SK-MEL-5 (cell line): Measurements from ENCODE around the gene TXNRD3. TPM values are rescaled to one million over a fixed set of nuclear protein-coding genes. Genes with fewer than 3 reads are reported as not detected.

ENCODE experiments used
- DNase-seq: peaks from one replicate; pipeline ENCODE4 v3.0.0-alpha.2; 2016; ENCODE audit warnings: low read depth, low spot score
- in situ Hi-C: cut with HindIII; loops from 2 replicates; pipeline ENCODE4 v1.10.0; 2016; ENCODE audit warnings: low sequenced_read_pairs, high pct_unique_total_duplicates, low pct_unique_long_range_greater_than_20kb
- polyA plus RNA-seq, 2 experiments: library from polyadenylated mRNA; depleted of rRNA; stranded (reverse); fragments of >200 nt; gene quantifications; 2 replicates each; pipeline ENCODE4 v1.2.3, GENCODE V29; 2015
- total RNA-seq: library from RNA; depleted of rRNA; stranded (reverse); fragments of >200 nt; shearing (Covaris generic); gene quantifications from 2 replicates; pipeline ENCODE4 v1.2.3, GENCODE V29; 2014; rRNA removed

The TXNRD3 gene
- 9.4 and 10.7 TPM in 2 replicates for total RNA-seq
- polyA plus RNA-seq (2015; cell fraction: cytosol; rRNA removed) = 7.4 and 8.3 TPM in 2 replicates
- 32.1 and 35.8 TPM in 2 replicates for polyA plus RNA-seq (2015; cell fraction: nucleus; rRNA removed)

DNA sequence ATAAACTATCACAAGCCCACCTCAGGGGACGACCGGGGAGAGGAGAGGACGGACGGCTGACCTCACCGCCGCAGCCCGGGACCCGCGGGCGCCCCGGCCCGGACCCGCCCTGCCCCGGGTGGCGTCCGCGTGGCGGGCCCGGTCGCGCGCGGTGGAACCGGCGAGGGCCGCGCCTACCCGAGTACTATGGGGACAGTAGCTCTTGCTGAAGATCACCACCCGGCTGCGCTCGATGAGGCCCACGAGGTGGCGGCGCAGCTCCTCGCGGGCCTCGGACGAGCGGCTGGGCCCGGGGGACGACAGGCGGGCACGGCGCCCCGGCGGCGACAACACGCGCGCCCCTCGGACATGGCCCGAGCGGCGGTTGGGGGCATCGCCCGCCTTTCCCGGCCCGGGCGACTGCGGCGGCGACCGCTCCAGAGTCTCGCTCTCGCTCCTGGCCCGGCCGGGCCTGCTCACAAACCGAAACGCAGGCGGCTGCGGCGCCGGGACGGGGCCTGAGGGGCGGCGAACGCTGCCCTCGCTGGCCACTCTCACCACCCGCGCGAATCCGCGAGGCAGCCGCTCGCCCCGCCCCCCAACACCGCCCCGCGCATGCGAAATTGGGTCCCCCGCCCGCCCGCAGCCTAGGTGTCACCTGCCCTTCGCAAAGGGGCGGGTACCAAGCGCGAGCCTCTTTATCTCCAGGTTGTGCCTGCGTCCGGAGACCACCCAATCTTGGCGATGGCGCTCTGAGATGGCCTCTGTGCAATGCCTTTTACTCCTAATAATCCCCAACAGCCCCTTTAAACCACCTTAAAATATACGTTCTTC, at the start of gene TXNRD3:
Gene TXNRD3 (minus strand): TSS at position 554 of the 813 bp plus-strand sequence.
- peak; percentile 82 for DNase-seq
- in situ Hi-C loops = no loop called here

DNA sequence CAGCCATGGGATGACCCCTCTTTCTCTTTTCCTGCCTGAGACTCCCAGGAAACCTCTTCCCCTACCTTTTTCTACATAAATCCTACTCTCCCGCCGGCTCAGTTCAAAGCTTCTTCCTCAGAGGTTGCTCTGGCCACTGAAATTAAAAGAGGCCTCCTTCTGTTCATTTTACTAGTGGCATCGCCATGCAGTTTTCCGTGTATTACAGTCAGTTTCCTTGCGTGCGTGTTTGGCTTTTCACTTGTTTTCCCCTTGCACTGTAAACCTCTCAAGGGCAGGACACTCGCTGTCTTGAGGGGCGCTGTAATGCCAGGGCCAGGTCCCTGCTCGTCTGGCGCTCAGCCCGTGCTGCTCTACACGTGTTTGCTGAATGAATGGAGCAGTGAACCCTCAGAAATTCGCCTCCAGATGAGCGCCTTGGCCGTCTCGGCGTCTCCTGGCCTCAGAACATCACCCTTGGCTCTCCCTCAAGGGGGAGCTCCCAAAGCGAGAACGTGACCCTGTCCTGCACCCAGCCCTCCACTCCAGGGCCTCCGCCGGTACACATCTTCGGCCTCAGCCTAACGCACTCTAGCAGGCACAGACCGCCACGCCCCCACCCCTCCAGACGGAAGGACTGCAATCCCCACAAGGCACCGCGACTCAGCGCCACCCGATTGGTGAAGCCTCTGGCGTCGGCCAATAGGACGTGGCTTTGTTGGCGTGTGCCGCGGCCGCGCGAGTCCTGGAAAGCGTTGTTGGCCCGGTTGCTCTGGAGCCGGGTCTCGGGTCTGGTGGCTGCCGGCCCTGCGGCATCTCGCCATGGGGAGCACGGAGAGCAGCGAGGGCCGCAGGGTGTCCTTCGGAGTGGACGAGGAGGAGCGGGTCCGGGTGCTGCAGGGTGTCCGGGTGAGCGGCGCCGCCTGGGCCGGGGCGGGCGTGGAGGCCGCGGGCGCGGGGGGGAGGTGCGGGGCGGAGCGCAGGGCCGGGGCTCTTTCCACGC, 48.9 kb upstream of the TXNRD3 start, which contains the start of gene CHCHD6:
Gene CHCHD6 (plus strand): TSS at position 729 of the 982 bp plus-strand sequence. CDS start 73 bp downstream, at position 802.
- in situ Hi-C loops = no loop called here
- peak; percentile 97 for DNase-seq

DNA sequence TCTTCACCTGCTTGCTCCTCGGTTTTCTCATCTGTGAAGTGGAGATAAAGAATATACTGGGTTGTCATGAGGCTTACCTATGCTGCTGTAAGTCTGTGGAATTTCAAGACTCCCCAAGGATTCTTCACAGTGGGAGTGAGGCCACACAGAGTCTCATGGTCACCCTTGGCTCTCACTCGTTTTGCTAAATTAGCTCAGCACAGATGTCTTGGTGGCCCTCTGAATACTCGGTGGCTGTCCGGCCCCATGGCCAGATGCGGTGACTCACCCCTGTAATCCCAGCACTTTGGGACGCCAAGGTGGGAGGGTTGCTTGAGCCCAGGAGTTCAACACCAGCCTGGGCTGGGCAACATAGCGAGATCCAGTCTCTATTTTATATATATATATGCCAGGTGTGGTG, 44.1 kb upstream of the TXNRD3 start:
- no peak for DNase-seq
- in situ Hi-C loops = no loop called here

DNA sequence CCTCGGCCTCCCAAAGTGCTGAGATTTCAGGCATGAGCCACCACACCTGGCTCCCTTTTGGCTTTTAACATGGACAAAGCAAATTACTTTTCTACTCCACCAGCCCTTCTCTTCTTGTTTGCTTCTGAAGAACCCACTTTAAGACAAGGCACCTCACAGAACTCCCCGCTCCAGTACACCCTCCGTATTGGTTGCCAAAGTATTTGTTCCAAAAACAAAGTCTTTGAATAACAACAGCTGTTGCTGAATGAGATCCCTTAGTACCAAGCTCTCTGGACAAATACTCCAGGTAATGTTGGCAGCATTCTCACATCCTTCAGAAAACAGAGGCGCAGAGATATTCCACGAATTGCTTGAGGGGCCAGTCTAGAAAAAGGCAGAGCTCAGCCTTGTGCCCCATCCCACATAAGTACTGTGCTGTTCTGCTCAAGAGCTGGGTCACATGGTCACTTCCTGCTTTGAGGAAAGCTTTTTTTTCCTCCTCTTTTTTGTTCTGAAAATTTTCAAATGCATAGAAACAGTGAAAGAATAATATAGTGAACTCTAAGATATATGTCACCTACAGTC, 41.9 kb upstream of the TXNRD3 start:
- in situ Hi-C loops = no loop called here

DNA sequence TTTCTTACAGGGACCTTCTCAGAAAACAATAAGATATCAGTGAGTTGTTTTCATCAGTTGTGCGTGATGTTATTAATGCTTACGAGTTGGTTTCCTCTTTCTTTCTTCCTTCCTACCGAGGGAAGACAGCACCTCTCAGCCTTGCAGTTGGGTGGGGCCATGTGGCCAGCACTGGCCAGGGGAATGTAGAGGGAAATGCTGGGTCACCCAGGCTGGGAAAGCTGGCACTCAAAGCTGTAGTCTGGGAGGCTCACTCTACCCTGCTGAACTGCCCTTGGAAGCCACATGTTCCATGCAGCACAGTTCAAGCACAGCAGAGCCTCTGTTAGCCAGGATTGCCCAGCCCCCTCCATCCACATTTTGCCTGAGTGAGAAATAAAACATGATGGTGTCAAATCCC, 39.0 kb upstream of the TXNRD3 start:
- DNase-seq = no peak

More for the DNA sequence above, 41.9 kb upstream of the TXNRD3 start:
- no peak for DNase-seq

DNA sequence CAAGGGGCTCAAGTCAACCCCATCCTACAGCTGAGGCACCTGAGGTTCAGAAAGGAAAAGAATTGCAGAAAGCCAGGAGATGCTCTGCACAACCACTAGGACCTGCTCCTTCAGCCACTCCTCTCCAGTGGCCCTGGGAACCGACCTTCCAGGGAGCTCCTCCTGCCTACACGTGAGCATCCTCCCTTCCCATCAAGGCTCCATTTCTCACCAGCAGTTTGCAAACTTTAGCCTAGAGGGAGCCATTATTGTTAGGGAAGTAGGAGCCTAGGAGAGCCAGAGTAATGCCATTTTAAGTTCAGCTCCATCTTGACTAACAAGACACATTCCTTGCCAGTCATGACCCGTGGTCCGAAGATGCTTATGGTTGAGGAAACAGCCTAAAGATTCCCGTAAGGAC, 37.9 kb upstream of the TXNRD3 start:
- DNase-seq = peak; percentile 9
- in situ Hi-C loops = no loop called here

More for the DNA sequence above, 39.0 kb upstream of the TXNRD3 start:
- in situ Hi-C loops = no loop called here

DNA sequence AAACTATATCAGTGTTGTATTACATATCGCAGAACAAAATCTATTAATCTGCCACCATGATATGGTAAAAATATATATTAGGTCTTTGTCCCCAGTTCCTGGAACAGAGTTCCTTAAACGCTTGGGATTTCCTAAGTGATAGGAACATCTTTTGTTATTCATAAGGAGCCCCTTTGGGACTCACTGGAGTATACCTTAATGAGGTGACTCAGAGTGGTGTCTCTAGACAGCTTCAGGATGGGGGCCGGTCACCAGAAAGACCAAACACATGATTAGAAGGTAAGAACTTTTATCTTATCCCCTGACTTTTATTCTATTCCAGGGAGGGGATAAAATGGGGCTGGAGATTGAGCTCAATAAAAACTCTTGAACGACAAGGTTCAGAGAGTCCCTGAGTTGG, 36.8 kb upstream of the TXNRD3 start:
- in situ Hi-C loops = no loop called here
- DNase-seq = no peak

DNA sequence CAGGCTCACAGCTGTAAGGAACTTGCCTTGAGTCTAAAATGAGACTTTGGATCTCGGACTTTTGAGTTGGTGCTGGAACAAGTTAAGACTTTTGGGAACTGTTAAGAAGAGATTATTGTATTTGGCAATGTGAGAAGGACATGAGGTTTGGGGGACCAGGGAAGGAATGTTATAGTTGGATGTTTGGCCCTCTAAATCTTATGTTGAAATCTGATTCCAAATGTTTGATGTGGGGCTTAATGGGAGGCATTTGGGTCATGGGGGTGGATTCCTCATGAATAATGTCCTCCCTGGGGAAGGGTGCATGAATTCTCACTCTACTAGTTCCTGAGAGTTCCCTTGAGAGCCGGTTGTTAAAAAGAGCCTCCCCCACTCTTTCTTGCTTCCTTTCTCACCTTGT, 30.6 kb upstream of the TXNRD3 start:
- in situ Hi-C loops = no loop called here
- DNase-seq = no peak

DNA sequence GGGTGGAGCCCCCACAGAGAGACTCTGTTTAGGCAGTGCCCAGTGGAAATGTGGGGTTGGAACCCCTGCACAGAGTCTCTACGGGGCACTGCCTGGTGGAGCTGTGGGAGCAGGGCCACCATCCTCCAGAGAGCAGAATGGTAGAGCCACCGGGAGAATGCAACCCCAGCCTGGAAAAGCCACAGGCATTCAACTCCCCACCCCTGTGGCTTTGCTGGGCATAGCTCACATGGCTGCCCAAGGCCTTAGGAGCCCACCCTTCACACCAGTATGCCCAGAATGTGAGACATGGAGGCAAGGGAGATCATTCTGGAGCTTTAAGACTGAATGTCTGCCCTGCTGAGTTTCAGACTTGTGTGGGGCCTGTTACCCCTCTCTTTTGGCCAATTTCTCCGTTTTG, 30.1 kb upstream of the TXNRD3 start:
- in situ Hi-C loops = no loop called here
- no peak for DNase-seq

DNA sequence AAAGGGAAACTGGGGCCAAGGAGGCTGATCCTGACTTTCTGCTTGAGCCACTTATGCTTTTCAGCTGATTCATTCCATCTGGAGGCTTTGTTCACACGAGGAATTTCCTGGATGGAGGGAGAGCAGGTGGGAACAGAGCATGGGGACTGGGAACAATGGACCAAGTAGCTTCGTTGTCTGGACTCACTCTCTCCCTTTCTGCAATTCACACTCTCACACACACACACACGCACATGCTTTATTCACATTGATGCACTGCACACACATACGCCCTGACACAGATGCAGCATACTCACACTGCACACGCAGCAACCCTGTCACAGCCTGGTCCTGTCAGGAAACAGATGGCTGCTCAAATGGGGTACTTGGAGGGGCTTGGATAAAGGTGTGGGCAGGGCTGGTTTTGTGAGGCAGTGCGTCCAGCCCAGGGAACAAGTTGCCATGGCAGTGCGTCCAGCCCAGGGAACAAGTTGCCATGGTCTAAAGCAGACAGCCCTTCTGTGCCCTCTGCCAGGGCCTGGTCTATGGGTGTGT, 29.4 kb upstream of the TXNRD3 start:
- DNase-seq = no peak
- in situ Hi-C loops = no loop called here

DNA sequence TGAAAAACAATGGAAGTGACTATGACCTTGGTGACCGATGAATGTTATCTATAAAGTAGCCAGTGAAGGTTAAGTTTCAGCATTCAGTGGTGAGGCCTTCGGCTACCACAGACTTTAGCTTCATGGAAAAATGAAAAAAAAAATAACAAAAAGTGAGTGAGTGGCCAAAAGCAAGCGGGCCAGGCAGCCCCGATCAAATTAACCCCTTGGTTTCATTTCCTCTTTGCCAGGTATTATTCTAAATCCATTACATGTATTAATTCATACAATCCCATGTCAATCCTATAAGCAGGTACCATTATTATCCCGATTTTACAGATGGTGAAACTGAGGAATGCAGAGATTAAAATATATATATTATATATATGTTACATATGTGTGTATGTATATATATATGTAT, 28.1 kb upstream of the TXNRD3 start:
- in situ Hi-C loops = no loop called here

DNA sequence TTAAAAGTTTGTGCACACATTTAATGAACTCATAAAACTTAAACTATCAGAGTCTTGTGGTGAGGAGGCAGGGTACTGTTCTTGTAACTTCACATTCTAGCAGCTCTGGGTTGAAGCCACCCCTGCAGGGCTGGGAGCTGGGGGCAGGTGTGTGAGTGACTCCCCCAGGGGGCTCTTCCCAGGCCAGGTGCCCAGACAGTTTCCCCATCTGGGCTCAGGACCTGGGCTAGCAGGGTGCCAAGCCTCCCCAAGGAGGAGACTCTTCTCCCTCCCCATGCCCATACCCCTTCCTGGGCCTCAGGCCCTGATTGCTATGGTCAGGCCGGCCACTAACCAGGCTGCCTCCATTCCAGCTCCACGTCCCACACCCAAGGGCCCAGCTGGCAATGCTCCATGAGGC, 27.1 kb upstream of the TXNRD3 start:
- DNase-seq = no peak
- in situ Hi-C loops = no loop called here

More for the DNA sequence above, 28.1 kb upstream of the TXNRD3 start:
- no peak for DNase-seq

DNA sequence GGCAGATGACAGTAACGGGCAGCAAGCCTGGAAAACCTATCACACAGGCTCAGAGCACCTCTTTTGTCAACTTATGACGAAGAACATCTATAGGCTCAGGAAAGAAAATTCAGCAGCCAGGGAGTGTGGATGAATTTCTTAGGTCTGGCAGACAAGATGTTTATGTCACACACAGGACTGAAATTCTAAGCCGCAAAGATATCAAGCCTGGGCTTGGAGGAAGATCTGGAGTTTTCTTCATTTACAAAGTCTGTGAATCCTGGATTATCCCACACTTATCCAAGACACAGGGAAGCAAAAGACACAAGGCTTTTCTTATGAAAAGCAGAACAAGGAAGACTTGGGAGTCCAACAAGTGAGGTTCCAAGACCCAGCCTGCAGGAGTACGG, 25.7 kb upstream of the TXNRD3 start:
- in situ Hi-C loops = no loop called here
- DNase-seq = no peak

DNA sequence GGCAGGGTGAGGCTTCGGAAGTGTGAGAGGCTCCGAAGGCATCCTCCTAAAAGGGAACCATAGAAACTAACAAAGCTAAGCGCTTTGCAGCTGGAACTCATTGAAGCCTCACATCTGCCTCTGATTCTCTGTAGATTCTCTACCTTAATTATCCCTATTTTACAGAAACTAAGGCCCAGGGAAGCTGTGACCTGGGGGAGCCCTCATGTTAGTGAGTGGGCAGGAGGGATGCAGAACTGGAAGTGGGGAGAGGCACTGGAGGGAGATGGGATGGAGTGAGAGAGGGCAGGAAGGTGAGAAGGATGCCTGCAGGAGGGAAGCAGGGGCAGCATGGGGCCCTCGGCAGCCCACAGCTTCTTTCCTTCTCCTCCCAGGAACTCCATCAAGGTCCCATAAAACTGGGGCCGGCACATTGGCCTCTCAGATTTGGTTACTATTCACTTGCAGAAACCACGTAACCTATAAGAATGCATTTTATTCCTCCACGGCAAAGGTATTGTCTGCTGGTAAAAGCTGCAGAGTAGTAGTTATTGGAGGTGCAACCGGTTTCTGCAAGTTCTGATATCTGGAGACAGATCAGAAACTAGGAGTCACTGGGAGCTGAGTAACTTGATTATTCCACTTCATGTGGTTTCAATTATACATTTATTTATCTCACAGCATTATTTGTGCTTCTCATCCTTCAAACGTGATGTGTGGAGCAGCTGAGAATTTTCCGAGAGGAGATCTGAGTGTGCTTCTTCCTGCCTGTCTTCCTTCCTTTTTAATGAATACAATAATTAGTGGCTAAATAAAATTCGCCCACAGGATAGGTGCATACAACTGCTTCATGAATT, 25.1 kb upstream of the TXNRD3 start:
- DNase-seq = no peak
- in situ Hi-C loops = no loop called here

DNA sequence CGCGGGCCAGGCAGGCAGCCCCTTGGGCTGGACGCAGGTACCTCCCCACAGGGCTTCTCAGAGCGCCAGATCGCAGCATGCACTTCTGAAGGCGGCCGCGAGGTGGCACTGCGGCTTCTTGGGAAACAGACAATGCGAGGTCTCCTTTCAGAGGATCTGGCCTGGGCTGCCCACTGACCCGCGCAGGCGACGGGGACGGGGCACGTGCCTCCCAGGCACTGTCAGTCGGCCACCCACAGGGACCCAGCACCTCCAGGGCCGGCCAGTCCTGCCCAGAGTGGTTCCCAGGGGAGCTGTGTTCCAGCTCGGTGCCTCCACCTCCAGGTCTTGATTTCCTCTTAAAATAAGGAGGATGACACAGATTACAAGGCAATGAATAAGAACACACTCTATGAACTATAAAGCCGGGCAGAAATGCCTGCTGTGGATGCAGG, 24.4 kb upstream of the TXNRD3 start:
- in situ Hi-C loops = no loop called here
- DNase-seq = peak; percentile 79

DNA sequence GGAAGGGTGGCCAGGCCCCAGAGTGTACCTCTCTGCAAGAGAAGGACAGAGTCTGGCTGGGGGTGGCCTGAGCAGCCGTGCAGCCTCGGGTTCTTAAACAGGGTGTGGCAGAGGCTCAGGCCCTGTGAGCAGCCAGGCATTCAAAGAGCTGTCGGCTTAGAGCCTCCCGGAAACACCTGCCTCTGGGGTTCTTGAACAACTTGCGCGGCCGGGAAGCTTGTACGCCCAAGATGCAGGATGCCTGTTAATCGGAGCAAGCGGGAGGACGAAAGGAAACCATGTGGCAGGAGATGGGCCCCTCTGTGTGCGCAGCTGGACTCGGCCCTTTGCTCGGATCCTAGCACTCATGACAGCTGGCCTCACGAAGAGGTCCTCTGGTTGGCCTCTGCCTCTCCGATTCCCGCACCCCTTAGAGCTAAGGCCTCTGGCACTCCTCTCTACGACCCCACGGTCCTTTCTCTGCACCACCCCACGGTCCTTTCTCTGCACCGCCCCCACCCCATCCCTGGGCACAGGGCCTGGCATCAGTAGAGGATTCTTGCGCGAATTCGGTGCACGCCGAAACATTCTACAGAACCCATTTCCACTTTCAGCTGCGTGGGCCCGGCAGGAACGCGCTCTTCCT, 23.9 kb upstream of the TXNRD3 start:
- DNase-seq = no peak
- in situ Hi-C loops = no loop called here
